Astrocyte of the cerebellum (primary cell): Measurements from ENCODE around the gene GFOD2.

ENCODE experiments used
- DNase-seq: peaks from one replicate; pipeline ENCODE4 v3.0.0-alpha.2; 2011; ENCODE audit warnings: low read depth
- H3K4me3 ChIP-seq: 2 replicates; pipeline ENCODE4 v1.5.1; 2011; ENCODE audit warnings: mild to moderate bottlenecking, low read depth, low read length, moderate library complexity
- in situ Hi-C: cut with HindIII; loops from 2 replicates; pipeline ENCODE4 v1.10.0; 2017; ENCODE audit warnings: low sequenced_read_pairs
- TF ChIP-seq, protein P1 (sequence below): IDR thresholded peaks from 2 replicates; pipeline ENCODE4 v1.5.1; 2012; ENCODE audit warnings: low read length, low read depth, moderate library complexity, mild to moderate bottlenecking; ENCODE audit errors: missing control alignments

The GFOD2 gene

DNA sequence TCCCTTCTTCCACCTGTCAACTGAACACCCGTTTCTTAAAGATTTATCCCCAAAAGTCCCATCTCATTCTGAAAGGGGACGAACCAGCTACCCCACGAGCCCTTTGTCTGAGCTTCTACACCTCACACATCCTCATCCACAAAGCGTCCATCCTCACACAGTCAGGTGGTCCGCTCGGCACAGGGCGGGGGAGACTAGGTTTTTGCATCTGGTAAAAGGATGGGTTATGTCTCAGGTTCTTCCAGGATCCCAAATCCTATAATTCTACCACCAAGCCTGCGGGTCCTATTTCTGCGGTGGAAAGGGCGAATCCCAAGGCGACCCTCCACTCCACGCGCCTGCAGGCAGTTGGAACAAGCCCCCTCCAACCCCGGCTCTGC is 458 bp downstream of the GFOD2 start:
- DNase-seq = no peak
- peak overlapping the region; percentile 70 for H3K4me3 ChIP-seq
- in situ Hi-C loops = loop anchor here (5.0 kb wide), 1 partner anchor 104 kb away; no protein-coding TSS in a partner anchor

DNA sequence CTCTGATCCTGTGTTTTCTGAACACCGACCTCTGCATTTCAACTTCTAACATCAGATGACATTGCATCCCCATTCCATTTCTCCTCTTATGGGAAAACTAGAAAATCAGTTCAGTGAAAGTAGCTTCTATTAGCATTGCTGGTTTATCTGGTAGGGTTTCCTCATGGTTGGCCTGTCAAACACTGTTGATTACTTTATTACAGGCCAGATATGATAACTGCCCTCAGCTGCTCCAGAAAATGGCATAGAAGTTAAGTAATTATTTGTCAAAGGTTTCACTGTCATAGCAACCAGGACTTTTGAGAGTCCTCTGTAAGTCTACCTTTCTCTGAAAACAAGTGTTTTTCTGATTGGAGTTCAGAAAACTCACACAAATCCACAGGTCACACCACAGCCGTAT is 3.0 kb downstream of the GFOD2 start:
- no peak for DNase-seq
- H3K4me3 ChIP-seq = no peak overlapping the region
- TF ChIP-seq, protein P1, sequence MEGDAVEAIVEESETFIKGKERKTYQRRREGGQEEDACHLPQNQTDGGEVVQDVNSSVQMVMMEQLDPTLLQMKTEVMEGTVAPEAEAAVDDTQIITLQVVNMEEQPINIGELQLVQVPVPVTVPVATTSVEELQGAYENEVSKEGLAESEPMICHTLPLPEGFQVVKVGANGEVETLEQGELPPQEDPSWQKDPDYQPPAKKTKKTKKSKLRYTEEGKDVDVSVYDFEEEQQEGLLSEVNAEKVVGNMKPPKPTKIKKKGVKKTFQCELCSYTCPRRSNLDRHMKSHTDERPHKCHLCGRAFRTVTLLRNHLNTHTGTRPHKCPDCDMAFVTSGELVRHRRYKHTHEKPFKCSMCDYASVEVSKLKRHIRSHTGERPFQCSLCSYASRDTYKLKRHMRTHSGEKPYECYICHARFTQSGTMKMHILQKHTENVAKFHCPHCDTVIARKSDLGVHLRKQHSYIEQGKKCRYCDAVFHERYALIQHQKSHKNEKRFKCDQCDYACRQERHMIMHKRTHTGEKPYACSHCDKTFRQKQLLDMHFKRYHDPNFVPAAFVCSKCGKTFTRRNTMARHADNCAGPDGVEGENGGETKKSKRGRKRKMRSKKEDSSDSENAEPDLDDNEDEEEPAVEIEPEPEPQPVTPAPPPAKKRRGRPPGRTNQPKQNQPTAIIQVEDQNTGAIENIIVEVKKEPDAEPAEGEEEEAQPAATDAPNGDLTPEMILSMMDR = no peak
- in situ Hi-C loops = loop anchor here (5.0 kb wide), 1 partner anchor 106 kb away; no protein-coding TSS in a partner anchor

More for the DNA sequence above, 458 bp downstream of the GFOD2 start:
- TF ChIP-seq, protein P1 = no peak

DNA sequence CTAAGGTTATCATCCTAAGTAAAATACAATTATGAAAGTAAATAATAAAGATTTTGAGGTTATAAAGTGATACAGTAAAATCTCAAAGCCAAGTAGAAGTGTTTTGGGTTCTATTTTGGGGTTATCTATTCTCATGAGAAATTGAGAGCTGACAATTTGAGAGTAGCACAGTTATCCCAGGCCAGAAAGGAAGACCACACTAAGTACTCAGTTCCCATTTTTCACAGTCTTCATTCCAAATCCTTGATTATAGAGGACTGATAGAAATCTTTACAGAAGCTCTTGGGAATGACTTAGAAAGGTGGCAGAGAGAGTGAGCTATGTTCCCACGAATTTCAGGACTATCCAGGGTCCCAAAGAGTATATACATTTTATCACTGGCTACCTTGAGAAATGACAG is 4.6 kb downstream of the GFOD2 start:
- TF ChIP-seq, protein P1 = no peak
- H3K4me3 ChIP-seq = no peak overlapping the region
- in situ Hi-C loops = no loop called here
- DNase-seq = no peak

DNA sequence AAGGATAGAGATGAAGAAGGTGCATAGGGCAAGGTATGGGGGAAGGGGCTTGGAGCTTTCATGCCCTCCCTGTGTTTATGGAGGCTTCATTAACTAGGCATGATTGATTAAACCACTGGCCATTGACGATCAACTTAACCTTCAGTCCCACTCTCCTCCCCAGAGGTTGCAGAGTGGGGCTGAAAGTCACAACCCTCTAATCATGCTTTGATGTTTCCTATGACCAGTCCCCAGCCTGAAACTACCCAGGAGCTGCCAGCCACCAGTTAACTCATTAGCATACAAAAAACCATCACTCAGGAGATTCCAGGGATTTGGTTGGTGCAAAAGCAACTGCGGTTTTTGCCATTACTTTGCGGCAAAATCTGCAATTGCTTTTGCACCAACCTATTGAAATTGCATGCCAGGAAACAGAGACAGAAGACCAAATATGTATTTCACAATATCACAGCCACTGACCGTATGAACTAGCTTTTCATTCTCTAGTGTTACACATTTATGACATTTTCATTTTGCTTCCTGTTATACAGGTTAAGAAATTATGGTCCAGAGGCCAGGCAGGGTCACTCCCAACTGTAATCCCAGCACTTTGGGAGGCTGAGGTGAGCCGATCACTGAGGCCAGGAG is 5.4 kb downstream of the GFOD2 start:
- TF ChIP-seq, protein P1 = no peak
- H3K4me3 ChIP-seq = no peak overlapping the region
- in situ Hi-C loops = no loop called here
- no peak for DNase-seq

DNA sequence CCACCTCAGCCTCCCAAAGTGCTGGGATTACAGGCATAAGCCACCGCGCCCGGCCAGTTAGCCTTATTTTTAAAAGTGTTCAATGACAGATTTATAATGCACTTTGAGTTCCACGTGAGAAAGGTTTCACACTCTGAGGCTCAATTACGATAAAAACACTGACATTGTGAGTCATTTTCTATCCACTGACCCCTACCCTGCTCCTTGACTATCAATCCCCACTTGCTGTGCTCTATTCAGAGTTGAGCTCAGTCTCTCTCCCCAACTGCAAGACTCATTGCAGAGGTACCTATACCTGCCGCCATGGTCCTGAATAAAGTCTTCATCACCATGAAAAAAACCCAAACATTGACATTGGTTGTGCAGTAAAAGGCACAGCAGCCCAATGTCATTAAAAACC is 8.5 kb downstream of the GFOD2 start:
- TF ChIP-seq, protein P1 = no peak
- in situ Hi-C loops = no loop called here
- H3K4me3 ChIP-seq = no peak overlapping the region
- no peak for DNase-seq

DNA sequence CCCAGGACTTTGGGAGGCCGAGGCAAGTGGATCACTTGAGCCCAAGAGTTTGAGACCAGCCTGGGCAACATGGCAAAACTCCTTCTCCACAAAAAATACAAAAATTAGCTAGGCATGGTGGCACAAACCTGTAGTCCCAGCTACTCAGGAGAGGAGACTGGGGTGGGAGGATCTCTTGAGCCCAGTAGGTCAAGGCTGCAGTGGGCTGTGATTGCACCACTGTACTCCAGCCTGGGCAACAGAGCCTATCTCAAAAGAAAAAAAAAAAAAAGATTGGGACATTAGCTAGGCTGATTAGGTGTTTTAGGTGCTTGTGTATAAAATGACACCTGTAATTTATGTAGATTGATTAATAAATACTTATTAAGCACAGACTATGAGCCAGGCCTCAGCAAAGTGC is 10.1 kb downstream of the GFOD2 start:
- no peak overlapping the region for H3K4me3 ChIP-seq
- DNase-seq = no peak
- TF ChIP-seq, protein P1 = no peak
- in situ Hi-C loops = no loop called here
